K562 (cell line): Measurements from ENCODE around the gene LTBR. TPM values are rescaled to one million over a fixed set of nuclear protein-coding genes. Genes with fewer than 3 reads are reported as not detected.

Experiments
- HNRNPH1 ChIP-seq: fragments of 200-400 bp; formaldehyde crosslinking; optimal IDR thresholded peaks from 2 replicates; pipeline ENCODE3; 2017; ENCODE audit warnings: low read depth, mild to moderate bottlenecking, low read length, moderate library complexity
- JUN ChIP-seq, 2 experiments: sonication (generic) in 1 of 2; formaldehyde crosslinking in 1 of 2; IDR thresholded peaks; 2 replicates each; pipeline versions ENCODE4 v1.6.1 to v1.8.0; 2012 to 2022; ENCODE audit warnings: borderline replicate concordance in 2 of 2, mild to moderate bottlenecking in 2 of 2, improper control_type of control experiment in 1 of 2, low read depth in 1 of 2, low read length in 1 of 2, missing genetic modification reagents in 1 of 2
- KLF1 ChIP-seq: fragments of 450-650 bp; IDR thresholded peaks from 2 replicates; pipeline ENCODE4 v1.6.1; 2016; ENCODE audit warnings: missing genetic modification characterization, missing compliant biosample characterization
- L3MBTL2 ChIP-seq: fragments of 450-650 bp; IDR thresholded peaks from 2 replicates; pipeline ENCODE4 v1.6.1; 2016; ENCODE audit warnings: mild to moderate bottlenecking, moderate library complexity
- MAFF ChIP-seq: IDR thresholded peaks from 2 replicates; pipeline ENCODE4 v1.6.1; 2012; ENCODE audit warnings: low read length, improper control_type of control experiment
- RERE ChIP-seq: sonication (generic); formaldehyde crosslinking; IDR thresholded peaks from 2 replicates; pipeline ENCODE4 v1.8.0; 2023; ENCODE audit warnings: missing genetic modification reagents, mild to moderate bottlenecking, borderline replicate concordance
- RFX7 ChIP-seq: fragments of 250-450 bp; sonication (Bioruptor Pico); IDR thresholded peaks from 2 replicates; pipeline ENCODE4 v1.5.1; 2021; ENCODE audit warnings: mild to moderate bottlenecking
- STAG1 ChIP-seq: sonication (generic); formaldehyde crosslinking; IDR thresholded peaks from 2 replicates; pipeline ENCODE4 v1.5.0; 2020; ENCODE audit warnings: missing genetic modification reagents, borderline replicate concordance
- ZBED1 ChIP-seq: IDR thresholded peaks from 2 replicates; pipeline ENCODE4 v1.6.1; 2014
- ZNF197 ChIP-seq: fragments of 200-800 bp; sonication (Bioruptor generic); IDR thresholded peaks from 2 replicates; pipeline ENCODE4 v1.6.1; 2016; ENCODE audit warnings: low read depth, missing genetic modification characterization, missing compliant biosample characterization
- ZNF217 ChIP-seq: sonication (generic); formaldehyde crosslinking; IDR thresholded peaks from 2 replicates; pipeline ENCODE4 v1.8.0; 2022; ENCODE audit warnings: mild to moderate bottlenecking, missing genetic modification reagents
- polyA plus RNA-seq, 8 experiments: library from polyadenylated mRNA; depleted of rRNA in 4 of 8; stranded (reverse) in 5 of 8; unstranded in 3 of 8; fragments of >200 nt; fragmentation: Nextera tagmentation in 2 of 8; fragmentation: Illumina TruSeq in 1 of 8; extraction: Ambion mirVana in 2 of 8; extraction: Trizol in 1 of 8; gene quantifications; 2 replicates each; pipeline versions ENCODE4 v1.2.1 to v1.2.3, GENCODE V29; 2011 to 2014; ENCODE audit warnings: inconsistent platforms in 1 of 8, missing spikeins in 1 of 8
- total RNA-seq, 7 experiments: library from RNA; depleted of rRNA in 6 of 7; stranded (reverse); fragments of >200 nt in 6 of 7; fragmentation: Illumina TruSeq in 2 of 7; extraction: Trizol in 2 of 7; gene quantifications; 2 replicates each; pipeline versions ENCODE4 v1.2.1 to v1.2.3, GENCODE V29; 2011 to 2021; ENCODE audit warnings: low replicate concordance in 1 of 7
- TF ChIP-seq, protein P1 (sequence below): fragments of 250-450 bp; sonication (Bioruptor Pico); IDR thresholded peaks from 2 replicates; pipeline ENCODE4 v1.8.0; 2022; ENCODE audit warnings: moderate library complexity, mild to moderate bottlenecking, inconsistent platforms
- TF ChIP-seq, protein P2 (sequence below): fragments of 250-450 bp; sonication (Bioruptor Pico); IDR thresholded peaks from 2 replicates; pipeline ENCODE4 v1.4.0; 2020; ENCODE audit warnings: mild to moderate bottlenecking, moderate library complexity
- TF ChIP-seq, protein P3 (sequence below): fragments of 250-450 bp; sonication (Bioruptor Pico); IDR thresholded peaks from 2 replicates; pipeline ENCODE4 v1.8.0; 2021; ENCODE audit warnings: moderate library complexity, mild to moderate bottlenecking, inconsistent platforms

LTBR gene
- total and polyA plus RNA-seq, 9 of the 15 experiments (the other 6 are each of a cell fraction or from before 2014, with no cell fraction given) = 0.96 to 69.0 (median 35.3) TPM

DNA sequence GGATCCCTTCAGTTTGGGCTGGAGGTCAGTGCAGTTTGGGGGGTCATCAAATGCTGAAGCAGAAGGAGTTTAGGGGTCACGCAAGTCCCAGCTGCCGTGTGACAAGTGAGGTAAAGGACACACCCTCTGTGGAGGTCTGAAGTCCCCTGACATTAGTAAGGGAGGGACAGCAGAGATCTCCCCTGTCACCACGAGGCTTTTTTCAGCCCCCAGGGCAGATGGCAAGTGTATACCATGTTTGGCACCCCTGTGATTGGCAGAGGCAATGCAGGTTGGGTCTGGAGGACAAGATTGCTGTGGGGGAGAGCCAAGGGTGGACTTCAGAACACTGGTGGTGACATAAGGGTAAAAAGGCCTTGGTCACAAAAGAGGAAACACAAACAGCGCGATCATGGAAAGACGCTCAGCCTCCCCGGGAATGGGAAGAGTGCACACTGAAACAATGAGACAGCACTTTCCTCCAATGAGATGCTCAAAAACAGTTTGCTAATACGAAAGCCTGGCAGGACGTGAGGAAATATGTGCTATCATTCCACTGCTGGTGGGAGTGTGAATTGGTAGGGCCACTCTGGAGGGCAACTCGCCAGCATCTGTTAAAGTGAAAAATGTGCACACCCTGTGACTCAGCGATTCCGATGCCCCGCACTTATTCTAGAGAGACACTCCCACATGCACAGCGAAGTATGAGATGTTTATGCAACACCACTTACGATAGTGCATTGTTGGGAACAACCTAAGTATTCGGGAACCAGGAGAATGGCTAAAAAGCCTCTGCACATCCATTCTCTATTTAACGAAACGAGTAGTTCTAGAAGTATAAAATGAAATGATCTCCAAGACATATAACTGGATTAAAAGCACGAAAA is 46.4 kb downstream of the LTBR start (continued):
- TF ChIP-seq, protein P1, sequence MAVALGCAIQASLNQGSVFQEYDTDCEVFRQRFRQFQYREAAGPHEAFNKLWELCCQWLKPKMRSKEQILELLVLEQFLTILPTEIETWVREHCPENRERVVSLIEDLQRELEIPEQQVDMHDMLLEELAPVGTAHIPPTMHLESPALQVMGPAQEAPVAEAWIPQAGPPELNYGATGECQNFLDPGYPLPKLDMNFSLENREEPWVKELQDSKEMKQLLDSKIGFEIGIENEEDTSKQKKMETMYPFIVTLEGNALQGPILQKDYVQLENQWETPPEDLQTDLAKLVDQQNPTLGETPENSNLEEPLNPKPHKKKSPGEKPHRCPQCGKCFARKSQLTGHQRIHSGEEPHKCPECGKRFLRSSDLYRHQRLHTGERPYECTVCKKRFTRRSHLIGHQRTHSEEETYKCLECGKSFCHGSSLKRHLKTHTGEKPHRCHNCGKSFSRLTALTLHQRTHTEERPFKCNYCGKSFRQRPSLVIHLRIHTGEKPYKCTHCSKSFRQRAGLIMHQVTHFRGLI (CRISPR knock-in tag) = no peak
- TF ChIP-seq MAFF (peak; percentile 93), KLF1 (no peak), ZNF197 (CRISPR knock-in tag) (no peak), STAG1 (CRISPR knock-in tag) (no peak), ZBED1 (no peak), JUN (IDR thresholded peaks at IDR 0.05; ENCODE audit: borderline replicate concordance, low read depth, low read length) (peak; percentile 65; the same call in 1 of the 2 replicates), JUN (CRISPR knock-in tag; IDR thresholded peaks at IDR 0.05; ENCODE audit: borderline replicate concordance) (no peak), ZNF217 (no peak), RERE (CRISPR knock-in tag) (no peak), L3MBTL2 (peak; percentile 65), RFX7 (CRISPR knock-in tag) (no peak), HNRNPH1 (no peak)
- TF ChIP-seq, protein P2, sequence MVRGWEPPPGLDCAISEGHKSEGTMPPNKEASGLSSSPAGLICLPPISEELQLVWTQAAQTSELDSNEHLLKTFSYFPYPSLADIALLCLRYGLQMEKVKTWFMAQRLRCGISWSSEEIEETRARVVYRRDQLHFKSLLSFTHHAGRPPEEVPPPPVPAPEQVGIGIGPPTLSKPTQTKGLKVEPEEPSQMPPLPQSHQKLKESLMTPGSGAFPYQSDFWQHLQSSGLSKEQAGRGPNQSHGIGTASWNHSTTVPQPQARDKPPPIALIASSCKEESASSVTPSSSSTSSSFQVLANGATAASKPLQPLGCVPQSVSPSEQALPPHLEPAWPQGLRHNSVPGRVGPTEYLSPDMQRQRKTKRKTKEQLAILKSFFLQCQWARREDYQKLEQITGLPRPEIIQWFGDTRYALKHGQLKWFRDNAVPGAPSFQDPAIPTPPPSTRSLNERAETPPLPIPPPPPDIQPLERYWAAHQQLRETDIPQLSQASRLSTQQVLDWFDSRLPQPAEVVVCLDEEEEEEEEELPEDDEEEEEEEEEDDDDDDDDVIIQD = no peak
- TF ChIP-seq, protein P3, sequence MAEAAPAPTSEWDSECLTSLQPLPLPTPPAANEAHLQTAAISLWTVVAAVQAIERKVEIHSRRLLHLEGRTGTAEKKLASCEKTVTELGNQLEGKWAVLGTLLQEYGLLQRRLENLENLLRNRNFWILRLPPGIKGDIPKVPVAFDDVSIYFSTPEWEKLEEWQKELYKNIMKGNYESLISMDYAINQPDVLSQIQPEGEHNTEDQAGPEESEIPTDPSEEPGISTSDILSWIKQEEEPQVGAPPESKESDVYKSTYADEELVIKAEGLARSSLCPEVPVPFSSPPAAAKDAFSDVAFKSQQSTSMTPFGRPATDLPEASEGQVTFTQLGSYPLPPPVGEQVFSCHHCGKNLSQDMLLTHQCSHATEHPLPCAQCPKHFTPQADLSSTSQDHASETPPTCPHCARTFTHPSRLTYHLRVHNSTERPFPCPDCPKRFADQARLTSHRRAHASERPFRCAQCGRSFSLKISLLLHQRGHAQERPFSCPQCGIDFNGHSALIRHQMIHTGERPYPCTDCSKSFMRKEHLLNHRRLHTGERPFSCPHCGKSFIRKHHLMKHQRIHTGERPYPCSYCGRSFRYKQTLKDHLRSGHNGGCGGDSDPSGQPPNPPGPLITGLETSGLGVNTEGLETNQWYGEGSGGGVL (CRISPR knock-in tag) = no peak
